Measurements from ENCODE around the gene HIC1.

The HIC1 gene

GRCh38 chr17:2077040-2077439 lies 22.1 kb downstream of the HIC1 start:
- no peak for DNase-seq

DNA sequence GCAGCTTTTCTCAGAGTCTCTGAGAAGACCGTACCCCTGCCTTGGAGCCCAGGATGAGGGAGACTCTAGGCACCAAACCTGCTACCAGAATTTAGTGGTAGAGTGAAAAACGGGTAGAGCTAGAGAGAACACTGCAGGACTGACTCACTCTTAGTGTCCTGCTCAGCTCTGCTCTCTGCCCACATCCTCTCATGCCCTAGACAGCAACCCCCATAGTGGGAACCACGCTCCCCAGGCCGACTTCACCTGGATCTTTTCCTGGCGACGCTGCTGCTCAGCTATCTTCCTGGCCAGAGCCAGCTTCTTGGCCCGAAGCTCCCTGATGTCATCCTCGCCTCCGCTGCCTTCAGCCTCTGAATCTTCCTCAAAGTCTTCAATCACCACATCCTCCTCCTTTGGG lies 26.7 kb downstream of the HIC1 start:
- DNase-seq, result no peak

DNA sequence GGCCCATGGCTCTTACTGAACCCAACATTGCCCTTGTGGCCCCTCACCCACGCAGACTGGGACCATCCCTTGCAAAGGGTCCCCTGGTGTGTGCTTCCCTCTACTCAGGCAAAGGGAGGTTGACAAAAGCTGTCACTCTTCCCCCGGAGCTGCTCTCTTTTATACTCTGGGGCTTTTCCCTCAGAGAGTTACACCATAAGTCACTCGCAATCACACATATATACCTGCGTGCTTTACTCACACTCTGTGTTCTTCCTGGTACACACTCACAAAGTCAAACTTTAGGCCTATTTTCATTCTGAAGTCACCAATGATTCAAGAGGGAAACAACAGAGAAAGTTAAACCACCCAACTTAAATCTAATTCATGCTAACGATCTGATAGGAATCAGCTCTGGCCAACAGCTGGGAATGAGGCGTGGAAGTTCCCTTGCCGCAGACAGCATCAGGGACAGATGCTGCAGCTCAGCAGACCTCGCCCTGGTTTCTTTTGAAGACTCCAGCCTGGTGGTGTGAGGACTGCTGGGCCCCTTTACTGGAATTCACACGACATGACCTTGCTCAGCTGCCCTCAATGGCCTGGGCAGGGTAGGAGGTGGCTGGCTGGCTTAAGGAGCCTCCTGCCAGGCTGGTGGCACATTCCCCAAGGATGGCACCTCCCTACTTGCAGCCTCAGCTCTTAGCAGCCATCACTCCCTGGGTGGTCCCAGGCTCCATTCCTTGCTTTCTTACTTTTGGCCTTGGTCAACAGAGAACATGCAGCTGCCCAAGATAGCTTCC lies 27.3 kb downstream of the HIC1 start:
- DNase-seq, result no peak

DNA sequence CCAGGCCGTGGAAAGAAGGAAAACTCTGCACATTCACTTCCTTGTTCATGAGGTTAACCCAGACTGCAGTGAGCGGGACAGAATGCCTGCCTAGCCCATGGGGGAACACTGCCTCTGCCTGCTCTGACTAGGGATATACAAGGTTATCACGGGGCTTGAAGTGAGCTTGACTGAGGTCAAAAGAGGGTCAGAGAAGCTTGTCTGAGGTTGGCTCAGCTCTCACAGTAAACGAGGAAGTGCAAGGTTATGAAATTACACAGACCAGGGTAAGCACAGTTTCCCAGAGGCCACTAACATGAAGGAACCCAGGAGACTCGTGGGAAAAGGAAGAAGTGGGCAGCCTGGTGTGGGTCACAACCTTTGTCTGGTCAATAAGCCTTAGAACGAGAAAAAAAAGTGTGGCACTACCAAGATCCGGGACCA lies 28.7 kb downstream of the HIC1 start:
- DNase-seq, result no peak

GRCh38 chr17:2084036-2084765 lies 29.3 kb downstream of the HIC1 start:
- DNase-seq, result no peak

GRCh38 chr17:2084766-2085647 lies 30.1 kb downstream of the HIC1 start:
- no peak for DNase-seq

GRCh38 chr17:2085648-2085949 lies 30.7 kb downstream of the HIC1 start:
- no peak for DNase-seq

GRCh38 chr17:2086306-2086705 lies 31.4 kb downstream of the HIC1 start:
- DNase-seq, result no peak

DNA sequence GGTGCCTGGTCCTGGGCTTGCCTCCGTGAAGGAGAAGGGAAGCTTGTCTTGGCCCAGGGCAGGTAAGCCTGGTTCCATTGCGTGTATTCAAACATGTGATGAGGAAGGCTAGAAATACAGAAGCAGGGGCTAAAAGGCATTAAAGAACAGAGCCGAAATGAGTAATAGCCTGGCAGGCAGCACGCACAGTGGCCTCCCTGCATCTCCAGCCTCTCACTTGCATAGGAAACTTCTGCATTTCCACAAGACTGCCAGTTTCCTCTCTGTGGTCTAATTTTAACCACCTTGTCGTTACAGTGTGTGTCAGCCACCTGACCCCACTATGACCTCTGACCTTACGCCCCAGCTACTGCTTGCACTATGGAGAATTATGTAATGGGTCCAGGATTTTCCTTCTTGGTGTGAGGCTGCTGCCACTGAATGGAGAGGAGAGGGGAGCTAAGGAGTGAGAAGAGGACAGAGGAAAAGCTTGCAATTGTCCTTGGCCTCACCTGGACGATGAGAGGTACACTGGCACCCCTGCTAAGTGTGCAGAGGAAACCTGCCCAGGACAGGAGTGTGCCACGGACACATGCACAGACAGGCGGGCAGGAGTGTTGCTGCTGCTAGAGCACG lies 32.8 kb downstream of the HIC1 start:
- DNase-seq, result peak; percentile 36

DNA sequence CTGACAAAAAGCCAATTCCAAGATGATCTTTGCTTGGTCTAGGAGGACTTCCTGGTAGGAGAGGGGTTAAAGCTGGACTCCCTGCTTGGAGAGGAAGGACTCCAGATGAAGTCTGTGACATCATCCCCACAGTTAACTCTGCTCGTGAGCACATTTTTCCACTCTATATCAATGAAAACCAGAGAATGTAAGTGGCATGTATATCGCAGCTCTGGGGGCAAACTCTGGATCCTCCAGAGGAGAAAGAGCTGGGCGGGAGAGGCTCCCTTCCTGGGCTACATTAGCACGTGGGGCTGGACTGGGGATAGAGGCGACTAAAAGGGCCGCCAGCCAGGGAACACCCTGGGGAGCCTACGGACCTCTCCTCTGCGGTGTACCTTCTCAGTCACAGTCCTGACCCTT lies 34.1 kb downstream of the HIC1 start:
- DNase-seq, result no peak

DNA sequence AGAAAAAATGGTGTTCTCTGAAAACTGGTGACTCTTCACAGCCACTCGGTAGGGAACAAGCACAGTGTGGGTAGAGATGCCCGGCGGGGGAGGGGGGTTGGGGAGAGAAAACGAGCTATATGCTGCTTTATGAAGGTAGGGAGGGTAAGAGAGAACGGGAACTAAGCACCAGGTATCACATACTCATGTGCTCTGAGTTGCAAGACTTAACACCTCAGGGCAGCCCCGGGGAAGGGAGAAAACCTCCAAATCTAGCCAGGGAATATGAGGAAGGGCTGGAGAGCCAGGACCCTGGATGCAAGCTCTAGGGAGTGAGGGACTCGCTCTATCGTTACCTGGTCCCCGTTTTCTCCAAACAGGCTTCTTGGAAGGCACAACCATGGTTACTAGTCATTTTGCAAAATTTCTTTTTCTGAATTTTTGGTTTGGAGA lies 35.3 kb downstream of the HIC1 start:
- DNase-seq, result no peak

DNA sequence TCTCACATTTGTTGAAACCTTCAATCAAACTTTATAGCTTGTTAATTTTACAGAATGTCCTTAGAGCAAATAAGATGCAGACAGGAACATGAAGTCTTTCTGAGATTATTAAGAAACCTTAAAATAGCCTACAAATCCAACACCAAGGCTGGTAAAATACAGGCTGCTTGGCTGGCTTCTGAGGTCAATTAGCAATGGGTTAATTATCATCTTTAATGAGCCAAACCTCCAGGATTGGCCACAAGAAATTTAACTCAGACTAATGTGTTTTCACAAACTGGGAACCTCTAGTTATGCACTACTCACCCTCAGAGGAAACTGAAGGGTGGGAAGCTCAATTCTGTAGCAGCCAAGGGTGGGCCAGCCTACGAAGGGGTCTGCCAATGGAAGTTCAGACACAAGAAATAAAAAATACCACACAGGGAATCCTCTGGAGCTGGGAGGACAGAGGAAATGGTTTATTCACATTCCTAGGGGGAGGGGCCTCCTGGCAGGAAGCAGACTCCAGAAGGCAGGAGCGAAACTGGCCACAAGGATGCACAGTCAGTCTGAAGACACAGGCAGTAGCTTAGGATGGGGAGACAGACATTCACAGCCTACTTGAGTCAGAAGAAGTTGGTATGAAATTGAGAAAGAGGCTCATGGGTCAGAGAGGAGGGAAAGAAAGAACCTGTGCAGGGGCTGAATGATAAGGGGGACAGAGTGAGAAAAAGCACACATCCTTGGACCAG lies 36.1 kb downstream of the HIC1 start:
- no peak for DNase-seq

GRCh38 chr17:2092253-2092652 lies 37.4 kb downstream of the HIC1 start:
- no peak for DNase-seq

DNA sequence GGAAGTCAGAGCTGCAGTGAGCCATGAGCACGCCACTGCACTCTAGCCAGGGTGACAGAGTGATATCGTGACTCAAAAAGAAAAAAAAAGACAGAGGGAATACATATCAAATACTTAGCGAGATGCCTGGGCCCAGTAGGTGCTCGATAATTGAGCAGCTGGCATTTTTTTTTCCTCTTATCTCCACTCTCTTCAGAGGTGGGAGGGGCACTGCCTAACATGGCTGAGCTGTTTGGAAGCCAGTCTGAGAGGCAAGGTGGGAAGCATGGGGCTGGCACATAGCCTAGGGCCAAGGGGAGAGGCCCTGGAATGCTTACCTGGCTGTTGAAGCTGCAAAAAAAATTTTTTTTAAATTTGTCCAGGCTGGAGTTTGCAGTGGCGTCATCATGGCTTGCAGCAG lies 38.4 kb downstream of the HIC1 start:
- DNase-seq, result no peak

GRCh38 chr17:2094891-2095535 lies 40.1 kb downstream of the HIC1 start:
- no peak for DNase-seq

GRCh38 chr17:2095536-2095910 lies 40.6 kb downstream of the HIC1 start:
- DNase-seq, result no peak

DNA sequence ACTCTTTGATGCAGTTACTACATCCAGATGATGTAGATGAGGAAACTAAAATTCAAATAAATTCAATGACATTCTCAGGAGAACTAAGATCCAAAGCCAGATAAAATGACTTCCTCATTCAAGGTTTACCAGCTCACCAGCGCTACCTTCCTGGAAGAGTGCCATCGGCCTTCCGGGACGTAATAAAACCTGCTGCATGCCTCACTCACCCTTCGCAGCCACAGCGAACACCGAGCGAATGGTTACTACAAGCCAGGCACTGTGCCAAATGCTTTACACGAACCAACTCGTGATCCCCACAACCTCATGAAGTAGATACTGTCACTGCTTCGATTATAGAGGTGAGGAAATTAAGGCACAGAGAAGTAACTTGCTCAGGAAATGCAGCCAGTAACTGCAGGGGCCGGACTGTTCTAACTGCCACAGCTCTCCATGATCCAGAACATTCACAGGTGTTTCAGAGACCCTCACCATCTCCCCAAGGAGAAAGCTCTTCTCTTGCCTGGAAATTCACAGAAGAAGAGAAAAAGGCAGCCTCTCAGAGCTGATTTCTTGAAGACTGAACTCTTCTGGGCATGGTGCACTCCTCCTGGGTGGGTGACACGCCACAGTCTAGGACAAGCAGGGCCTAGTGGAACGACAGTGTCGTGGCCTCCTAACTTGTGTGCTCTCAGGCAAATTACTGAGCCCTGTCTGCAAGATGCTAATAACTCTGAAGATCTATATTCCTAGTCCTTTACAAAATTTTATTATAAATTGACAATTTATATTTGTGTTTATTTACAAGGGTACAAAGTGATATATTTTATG lies 46.8 kb downstream of the HIC1 start:
- DNase-seq, result peak; percentile 52

GRCh38 chr17:2102931-2103809 lies 48.3 kb downstream of the HIC1 start:
- DNase-seq, result no peak

- DNase-seq, result no peak
Measured at GRCh38 chr17:2105663-2106062, 50.8 kb downstream of the HIC1 start.
